K562 (cell line): ENCODE results near the gene KCNK6. TPM values are rescaled to one million over a fixed set of nuclear protein-coding genes. Genes with fewer than 3 reads are reported as not detected.

Experiments used
- ATAC-seq: fragments of 200-7000 bp; cut with Tn5 transposase; 3 replicates; pipeline ENCODE4 v1.9.1; 2020; ENCODE audit warnings: moderate library complexity
- BruUV-seq: library from RNA; stranded (reverse); fragments of 400-500 nt; replicated peaks from 2 replicates; lab custom pipeline; 2021; lab: Mats Ljungman, UMichigan
- CTCF ChIA-PET: fragments of 300-600 bp; formaldehyde crosslinking; extraction: SDS; loops from one replicate; lab custom pipeline; 2021; ENCODE audit warnings: low intra/inter-chr PET ratio; lab: Yijun Ruan, JAX
- POLR2A ChIA-PET: fragments of 300-600, 350-650 bp; sonication (Branson Sonifier 250); formaldehyde crosslinking; extraction: SDS; loops from one replicate; lab custom pipeline; 2021; ENCODE audit warnings: antibody characterized with exemption, inconsistent platforms; lab: Yijun Ruan, JAX
- DNase-seq, 4 experiments: peaks; one replicate each; pipeline versions ENCODE4 v3.0.0 to v3.0.0-alpha.2; 2011 to 2018; ENCODE audit warnings: low spot score in 3 of 4, mixed read lengths in 3 of 4; ENCODE audit errors: extremely low read depth in 1 of 4
- FAIRE-seq: peaks from 2 replicates; lab custom pipeline; 2011; peaks lifted over from hg19 to GRCh38; lab: Jason Lieb, UNC
- H2AFZ ChIP-seq: 2 replicates; pipeline ENCODE4 v1.6.0; 2011; ENCODE audit warnings: low read depth, low read length, control low read depth, inconsistent platforms
- H3K27ac ChIP-seq: fragments of 200-600 bp; 3 replicates; pipeline ENCODE4 v1.8.0; 2011; ENCODE audit warnings: low read depth, mild to moderate bottlenecking, control low read depth, inconsistent platforms, low read length, moderate library complexity, mixed read lengths; ENCODE audit errors: extremely low read depth
- H3K27me3 ChIP-seq, 2 experiments: fragments of 300-600 bp in 1 of 2; 2 replicates in 1 of 2; 3 replicates in 1 of 2; pipeline versions ENCODE4 v1.6.0 to v1.8.0; 2011; ENCODE audit warnings: inconsistent platforms in 2 of 2, low read length in 2 of 2, mild to moderate bottlenecking in 1 of 2, mixed read lengths in 1 of 2, moderate library complexity in 1 of 2; ENCODE audit not compliant: control insufficient read depth in 2 of 2, insufficient read depth in 2 of 2
- H3K36me3 ChIP-seq: fragments of 300-600 bp; 3 replicates; pipeline ENCODE4 v1.8.0; 2011; ENCODE audit warnings: mild to moderate bottlenecking, low read length, inconsistent platforms; ENCODE audit not compliant: control insufficient read depth, insufficient read depth
- H3K4me1 ChIP-seq, 2 experiments: fragments of 200-600 bp in 1 of 2; replicated peaks in 1 of 2; 2 replicates in 1 of 2; 3 replicates in 1 of 2; pipeline versions ENCODE4 v1.5.1 to v1.8.0; 2011; ENCODE audit warnings: inconsistent platforms in 2 of 2, low read length in 2 of 2, mild to moderate bottlenecking in 1 of 2, mixed read lengths in 1 of 2, moderate library complexity in 1 of 2; ENCODE audit not compliant: control insufficient read depth in 2 of 2, insufficient read depth in 2 of 2
- H3K4me2 ChIP-seq: 2 replicates; pipeline ENCODE4 v1.6.1; 2011; ENCODE audit warnings: low read length, control low read depth, inconsistent platforms, mixed read lengths; ENCODE audit not compliant: insufficient read depth
- H3K4me3 ChIP-seq: fragments of 200-600 bp; sonication (generic), shearing (Covaris generic); 2 replicates; pipeline ENCODE4 v1.5.1; 2016; ENCODE audit warnings: control low read depth, inconsistent platforms
- H3K79me2 ChIP-seq: fragments of 200-600 bp; 3 replicates; pipeline ENCODE4 v1.8.0; 2011; ENCODE audit warnings: low read length, inconsistent platforms; ENCODE audit not compliant: control insufficient read depth, insufficient read depth
- H3K9ac ChIP-seq, 2 experiments: 2 replicates each; pipeline versions ENCODE4 v1.6.0 to v1.6.1; 2011; ENCODE audit warnings: low read depth in 2 of 2, low read length in 2 of 2, control low read depth in 1 of 2, inconsistent platforms in 1 of 2, mild to moderate bottlenecking in 1 of 2, mixed read lengths in 1 of 2; ENCODE audit not compliant: insufficient read depth in 1 of 2
- H3K9me1 ChIP-seq: one replicate; pipeline ENCODE4 v1.6.0; 2011; ENCODE audit warnings: inconsistent platforms, mild to moderate bottlenecking, low read length, moderate library complexity; ENCODE audit not compliant: control insufficient read depth, insufficient read depth
- H3K9me3 ChIP-seq: replicated peaks from 2 replicates; pipeline ENCODE4 v1.5.1; 2011; ENCODE audit warnings: low read depth, low read length, inconsistent platforms; ENCODE audit not compliant: control insufficient read depth, insufficient read depth
- H4K20me1 ChIP-seq: replicated peaks from 2 replicates; pipeline ENCODE4 v1.6.1; 2011; ENCODE audit warnings: low read length, inconsistent platforms, mixed read lengths; ENCODE audit not compliant: control insufficient read depth, insufficient read depth
- ARID4B ChIP-seq: sonication (generic); formaldehyde crosslinking; IDR thresholded peaks from 2 replicates; pipeline ENCODE4 v1.8.0; 2022; ENCODE audit warnings: mild to moderate bottlenecking, missing genetic modification reagents
- CAMTA2 ChIP-seq: fragments of 250-450 bp; sonication (Bioruptor Pico); conservative IDR thresholded peaks from 2 replicates; pipeline ENCODE4 v1.5.1; 2022
- ETV5 ChIP-seq: sonication (generic); formaldehyde crosslinking; IDR thresholded peaks from 2 replicates; pipeline ENCODE4 v1.4.0; 2020; ENCODE audit warnings: low read depth, mild to moderate bottlenecking, missing genetic modification reagents
- FOS ChIP-seq: IDR thresholded peaks from 3 replicates; pipeline ENCODE4 v1.6.1; 2011; ENCODE audit not compliant: insufficient read length; ENCODE audit errors: extremely low read depth
- HNRNPUL1 ChIP-seq: fragments of 200-400 bp; formaldehyde crosslinking; IDR thresholded peaks from 2 replicates; pipeline ENCODE4 v1.6.1; 2017; ENCODE audit warnings: low read length
- JUND ChIP-seq, 2 experiments: IDR thresholded peaks; 2 replicates in 1 of 2; 3 replicates in 1 of 2; pipeline ENCODE4 v1.6.1; 2011; ENCODE audit warnings: borderline replicate concordance in 2 of 2, low read depth in 2 of 2, low read length in 2 of 2, improper control_type of control experiment in 1 of 2, missing biosample characterization in 1 of 2, missing genetic modification characterization in 1 of 2, missing genetic modification reagents in 1 of 2
- SMAD1 ChIP-seq: fragments of 150-350 bp; IDR thresholded peaks from 2 replicates; pipeline ENCODE4 v1.6.1; 2014; ENCODE audit warnings: low read length, low read depth; ENCODE audit not compliant: partially characterized antibody
- ZEB2 ChIP-seq: fragments of 450-650 bp; IDR thresholded peaks from 2 replicates; pipeline ENCODE4 v1.6.1; 2016
- ZNF384 ChIP-seq: IDR thresholded peaks from 2 replicates; pipeline ENCODE4 v1.6.1; 2012; ENCODE audit warnings: low read depth, low read length, improper control_type of control experiment
- ZNF76 ChIP-seq: fragments of 250-450 bp; sonication (Bioruptor Pico); IDR thresholded peaks from 2 replicates; pipeline ENCODE4 v1.4.0; 2020; ENCODE audit warnings: mild to moderate bottlenecking, moderate library complexity, borderline replicate concordance
- WGBS: fragments of 100-300 bp; shearing (Covaris generic); methylation state at CpG from one replicate; pipeline ENCODE4 v1.1.6; 2016; ENCODE audit warnings: low coverage, mixed read lengths; ENCODE audit not compliant: insufficient coverage; ENCODE audit errors: missing lambda C conversion rate; 5-methylcytosine and 5-hydroxymethylcytosine counted together
- in situ Hi-C: fragments of 300-500 bp; cut with MboI; formaldehyde crosslinking; loops from 4 replicates; pipeline ENCODE4 v1.15.0; 2018; ENCODE audit warnings: inconsistent platforms, mixed read lengths
- intact Hi-C: fragments of 100-400 bp; cut with micrococcal nuclease; formaldehyde crosslinking; loops from 2 replicates; pipeline ENCODE4 v1.14.2; 2022
- polyA plus RNA-seq, 8 experiments: library from polyadenylated mRNA; depleted of rRNA in 4 of 8; stranded (reverse) in 5 of 8; unstranded in 3 of 8; fragments of >200 nt; fragmentation: Nextera tagmentation in 2 of 8; fragmentation: Illumina TruSeq in 1 of 8; extraction: Ambion mirVana in 2 of 8; extraction: Trizol in 1 of 8; gene quantifications; 2 replicates each; pipeline versions ENCODE4 v1.2.1 to v1.2.3, GENCODE V29; 2011 to 2014; ENCODE audit warnings: inconsistent platforms in 1 of 8, missing spikeins in 1 of 8
- total RNA-seq, 7 experiments: library from RNA; depleted of rRNA in 6 of 7; stranded (reverse); fragments of >200 nt in 6 of 7; fragmentation: Illumina TruSeq in 2 of 7; extraction: Trizol in 2 of 7; gene quantifications; 2 replicates each; pipeline versions ENCODE4 v1.2.1 to v1.2.3, GENCODE V29; 2011 to 2021; ENCODE audit warnings: low replicate concordance in 1 of 7
- TF ChIP-seq, protein P1 (sequence below): sonication (generic); formaldehyde crosslinking; IDR thresholded peaks from 2 replicates; pipeline ENCODE4 v1.8.0; 2023; ENCODE audit warnings: mild to moderate bottlenecking, missing genetic modification reagents

KCNK6 gene
- total and polyA plus RNA-seq, 9 of the 15 experiments (the other 6 are each of a cell fraction or from before 2014, with no cell fraction given) = 0.05 to 0.42 (median 0.15) TPM

DNA sequence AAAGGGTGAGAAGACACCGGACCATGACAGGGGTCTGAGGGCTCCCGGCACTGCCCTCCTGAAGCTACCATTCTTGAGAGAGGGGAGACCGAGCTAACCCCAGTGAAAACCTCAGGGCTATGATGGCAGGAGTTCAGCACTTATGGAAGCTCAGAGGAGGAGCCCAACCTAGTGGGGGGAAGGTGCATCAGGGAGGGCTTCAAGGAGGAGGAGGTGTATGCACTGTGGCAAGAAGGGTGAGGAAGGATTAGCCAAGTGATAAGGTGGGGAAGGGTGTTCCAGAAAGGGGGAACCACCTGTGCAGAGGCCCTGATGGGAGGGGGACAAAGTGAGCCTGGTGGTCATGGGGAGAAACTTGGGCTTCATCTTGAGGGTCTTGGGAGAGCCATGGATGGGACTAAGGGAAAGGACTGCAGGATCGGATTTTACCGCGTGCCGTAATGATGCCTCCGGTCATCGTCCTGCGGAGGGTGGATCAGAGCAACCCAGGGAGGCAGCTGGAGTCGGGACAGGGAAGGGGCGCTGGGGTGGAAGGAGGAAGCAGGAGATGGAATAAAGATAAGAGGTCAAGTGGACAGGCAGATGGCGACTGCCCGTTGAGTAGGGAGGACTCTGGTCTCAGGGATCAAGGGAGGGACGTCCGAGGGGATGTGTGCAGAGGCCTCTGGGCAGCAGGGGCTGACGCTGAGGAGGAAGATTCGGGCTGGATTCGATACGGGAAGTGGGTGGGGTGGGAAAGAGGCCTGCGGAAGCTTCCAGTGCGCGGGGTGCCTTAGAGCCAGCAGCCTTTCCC is 41.4 kb downstream of the KCNK6 start (continued):
- no peak for TF ChIP-seq HNRNPUL1

GRCh38 chr19:38361633-38362075 is 42.0 kb downstream of the KCNK6 start:
- DNase-seq = peak; percentile 91 to 92 (median 91)
- no peaks in the 10 kb centered on the region for H3K9me3 ChIP-seq
- H4K20me1 ChIP-seq = peaks cover 10% of the 10 kb centered on the region; the same call in 1 of the 2 replicates
- no peak for FAIRE-seq
- H2AFZ ChIP-seq = peak overlapping the region; percentile 98
- H3K4me1 ChIP-seq = peaks cover 10 to 26% of the 10 kb centered on the region in 2 experiments; a peak in 4 of 5 replicates
- H3K9me1 ChIP-seq = no peaks in the 10 kb centered on the region
- ChIA-PET CTCF (no interaction called here), POLR2A (interaction anchor here (0.6 to 1.9 kb wide), 5 partner anchors 8 to 159 kb away, joined by 3 to 8 read pairs (median 3); partner anchors contain the start of gene PSMD8)
- intact Hi-C loops = no loop called here
- H3K27me3 ChIP-seq = peaks cover 24 to 26% of the 10 kb centered on the region in 2 experiments
- H3K9ac ChIP-seq = peak overlapping the region in 1 of 2 experiments; percentile 88; a peak in 2 of 4 replicates
- H3K36me3 ChIP-seq = no peaks in the 10 kb centered on the region
- H3K4me3 ChIP-seq = peak overlapping the region; percentile 64
- BruUV-seq = no TSS peak
- H3K79me2 ChIP-seq = no peaks in the 10 kb centered on the region
- 2% methylated on average over 26 of the region's 37 CpGs for WGBS
- in situ Hi-C loops = no loop called here
- peak overlapping the region; percentile 91 for H3K4me2 ChIP-seq
- peak; percentile 90 for ATAC-seq
- no peak overlapping the region for H3K27ac ChIP-seq
- TF ChIP-seq JUND (IDR thresholded peaks at IDR 0.05; ENCODE audit: borderline replicate concordance, low read depth, low read length) = no peak
- TF ChIP-seq JUND (tag; IDR thresholded peaks at IDR 0.05; ENCODE audit: borderline replicate concordance, low read depth, low read length) = no peak
- TF ChIP-seq ZEB2 = no peak
- no peak for TF ChIP-seq FOS
- TF ChIP-seq CAMTA2 (CRISPR knock-in tag) = no peak
- peak; percentile 14; the same call in 1 of the 2 replicates for TF ChIP-seq ARID4B
- TF ChIP-seq ZNF76 (CRISPR knock-in tag) = no peak
- no peak for TF ChIP-seq SMAD1
- TF ChIP-seq, protein P1, sequence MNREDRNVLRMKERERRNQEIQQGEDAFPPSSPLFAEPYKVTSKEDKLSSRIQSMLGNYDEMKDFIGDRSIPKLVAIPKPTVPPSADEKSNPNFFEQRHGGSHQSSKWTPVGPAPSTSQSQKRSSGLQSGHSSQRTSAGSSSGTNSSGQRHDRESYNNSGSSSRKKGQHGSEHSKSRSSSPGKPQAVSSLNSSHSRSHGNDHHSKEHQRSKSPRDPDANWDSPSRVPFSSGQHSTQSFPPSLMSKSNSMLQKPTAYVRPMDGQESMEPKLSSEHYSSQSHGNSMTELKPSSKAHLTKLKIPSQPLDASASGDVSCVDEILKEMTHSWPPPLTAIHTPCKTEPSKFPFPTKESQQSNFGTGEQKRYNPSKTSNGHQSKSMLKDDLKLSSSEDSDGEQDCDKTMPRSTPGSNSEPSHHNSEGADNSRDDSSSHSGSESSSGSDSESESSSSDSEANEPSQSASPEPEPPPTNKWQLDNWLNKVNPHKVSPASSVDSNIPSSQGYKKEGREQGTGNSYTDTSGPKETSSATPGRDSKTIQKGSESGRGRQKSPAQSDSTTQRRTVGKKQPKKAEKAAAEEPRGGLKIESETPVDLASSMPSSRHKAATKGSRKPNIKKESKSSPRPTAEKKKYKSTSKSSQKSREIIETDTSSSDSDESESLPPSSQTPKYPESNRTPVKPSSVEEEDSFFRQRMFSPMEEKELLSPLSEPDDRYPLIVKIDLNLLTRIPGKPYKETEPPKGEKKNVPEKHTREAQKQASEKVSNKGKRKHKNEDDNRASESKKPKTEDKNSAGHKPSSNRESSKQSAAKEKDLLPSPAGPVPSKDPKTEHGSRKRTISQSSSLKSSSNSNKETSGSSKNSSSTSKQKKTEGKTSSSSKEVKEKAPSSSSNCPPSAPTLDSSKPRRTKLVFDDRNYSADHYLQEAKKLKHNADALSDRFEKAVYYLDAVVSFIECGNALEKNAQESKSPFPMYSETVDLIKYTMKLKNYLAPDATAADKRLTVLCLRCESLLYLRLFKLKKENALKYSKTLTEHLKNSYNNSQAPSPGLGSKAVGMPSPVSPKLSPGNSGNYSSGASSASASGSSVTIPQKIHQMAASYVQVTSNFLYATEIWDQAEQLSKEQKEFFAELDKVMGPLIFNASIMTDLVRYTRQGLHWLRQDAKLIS (CRISPR knock-in tag) = no peak
- TF ChIP-seq ZNF384 = no peak
- TF ChIP-seq ETV5 (CRISPR knock-in tag) = no peak
